IPS-20b (cell line): ENCODE measurements around the gene VAV3.
"Not testable (repeated sequence)": the region's sequence is repeated elsewhere in the genome, so short reads cannot be mapped to it uniquely, and the experiment has no call there.

Source experiments
- H3K27ac ChIP-seq: one replicate; pipeline ENCODE4 v1.5.1; 2013; ENCODE audit warnings: low read length
- H3K27me3 ChIP-seq: 2 replicates; pipeline ENCODE4 v1.6.1; 2013; ENCODE audit warnings: mild to moderate bottlenecking, low read length, inconsistent platforms; ENCODE audit not compliant: insufficient read depth
- H3K36me3 ChIP-seq: 2 replicates; pipeline ENCODE4 v1.6.1; 2013; ENCODE audit warnings: low read depth, mild to moderate bottlenecking, inconsistent platforms, low read length, moderate library complexity; ENCODE audit not compliant: insufficient read depth
- H3K4me1 ChIP-seq: 2 replicates; pipeline ENCODE4 v1.6.1; 2013; ENCODE audit warnings: mild to moderate bottlenecking, control low read depth, inconsistent platforms, low read length, moderate library complexity; ENCODE audit not compliant: insufficient read depth
- H3K4me3 ChIP-seq: 2 replicates; pipeline ENCODE4 v1.5.1; 2013; ENCODE audit warnings: mild to moderate bottlenecking, low read length, inconsistent platforms
- H3K9ac ChIP-seq: 2 replicates; pipeline ENCODE4 v1.6.1; 2013; ENCODE audit warnings: low read depth, mild to moderate bottlenecking, inconsistent platforms, low read length, moderate library complexity
- H3K9me3 ChIP-seq: 2 replicates; pipeline ENCODE4 v1.6.1; 2013; ENCODE audit warnings: mild to moderate bottlenecking, low read depth, low read length, inconsistent platforms; ENCODE audit not compliant: insufficient read depth

Gene VAV3

GRCh38 chr1:107702946-107703571 lies 261.9 kb downstream of the VAV3 start:
- no peaks in the 10 kb centered on the region for H3K9me3 ChIP-seq
- no peak overlapping the region for H3K27ac ChIP-seq
- H3K27me3 ChIP-seq: no peaks in the 10 kb centered on the region
- no peak overlapping the region for H3K4me3 ChIP-seq
- no peak overlapping the region for H3K9ac ChIP-seq
- H3K36me3 ChIP-seq: no peaks in the 10 kb centered on the region
- no peaks in the 10 kb centered on the region for H3K4me1 ChIP-seq

DNA sequence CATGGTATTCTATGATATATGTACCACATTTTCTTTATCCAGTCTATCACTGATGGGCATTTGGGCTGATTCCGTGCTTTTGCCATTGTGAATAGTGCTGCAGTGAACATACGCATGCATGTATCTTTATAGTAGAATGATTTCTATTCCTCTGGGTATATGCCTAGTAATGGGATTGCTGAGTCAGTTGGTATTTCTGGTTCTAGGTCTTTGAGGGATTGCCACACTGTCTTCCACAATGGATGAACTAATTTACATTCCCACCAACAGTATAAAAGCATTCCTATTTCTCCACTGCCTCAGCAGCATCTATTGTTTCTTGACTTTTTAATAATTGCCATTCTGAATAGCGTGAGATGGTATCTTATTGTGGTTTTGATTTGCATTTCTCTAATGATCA lies 264.3 kb downstream of the VAV3 start:
- not testable (repeated sequence) for H3K4me1 ChIP-seq, H3K9me3 ChIP-seq

GRCh38 chr1:107698161-107698560 lies 266.8 kb downstream of the VAV3 start:
- no peaks in the 10 kb centered on the region for H3K36me3 ChIP-seq
- H3K9ac ChIP-seq: no peak overlapping the region
- no peaks in the 10 kb centered on the region for H3K27me3 ChIP-seq
- no peaks in the 10 kb centered on the region for H3K9me3 ChIP-seq
- no peak overlapping the region for H3K4me3 ChIP-seq
- no peak overlapping the region for H3K27ac ChIP-seq
- H3K4me1 ChIP-seq: no peaks in the 10 kb centered on the region

More for the DNA sequence above, 264.3 kb downstream of the VAV3 start:
- H3K9ac ChIP-seq, H3K36me3 ChIP-seq, H3K4me3 ChIP-seq, H3K27ac ChIP-seq, H3K27me3 ChIP-seq: not testable (repeated sequence)

DNA sequence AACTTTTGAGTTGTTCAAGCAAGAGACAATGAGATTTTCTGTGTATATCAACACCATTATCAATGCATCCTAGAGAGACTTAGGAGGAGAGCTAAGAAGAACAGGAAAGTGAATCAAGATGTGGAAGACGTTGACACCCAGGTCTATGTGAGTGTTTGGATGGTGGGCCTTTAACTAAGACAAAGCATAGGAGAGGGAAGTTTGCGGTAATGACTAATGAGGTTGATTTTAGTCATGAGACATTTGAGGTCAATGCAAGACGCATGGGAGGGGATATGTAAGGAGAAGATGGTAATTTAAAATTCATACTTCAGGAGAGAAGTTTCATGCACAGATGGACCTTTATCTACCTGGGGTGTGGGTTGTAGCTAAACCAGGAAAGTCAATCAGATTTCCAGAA lies 269.6 kb downstream of the VAV3 start:
- H3K9ac ChIP-seq: no peak overlapping the region
- H3K9me3 ChIP-seq: no peaks in the 10 kb centered on the region
- H3K4me1 ChIP-seq: no peaks in the 10 kb centered on the region
- H3K4me3 ChIP-seq: no peak overlapping the region
- H3K27ac ChIP-seq: no peak overlapping the region
- H3K27me3 ChIP-seq: no peaks in the 10 kb centered on the region
- H3K36me3 ChIP-seq: no peaks in the 10 kb centered on the region

DNA sequence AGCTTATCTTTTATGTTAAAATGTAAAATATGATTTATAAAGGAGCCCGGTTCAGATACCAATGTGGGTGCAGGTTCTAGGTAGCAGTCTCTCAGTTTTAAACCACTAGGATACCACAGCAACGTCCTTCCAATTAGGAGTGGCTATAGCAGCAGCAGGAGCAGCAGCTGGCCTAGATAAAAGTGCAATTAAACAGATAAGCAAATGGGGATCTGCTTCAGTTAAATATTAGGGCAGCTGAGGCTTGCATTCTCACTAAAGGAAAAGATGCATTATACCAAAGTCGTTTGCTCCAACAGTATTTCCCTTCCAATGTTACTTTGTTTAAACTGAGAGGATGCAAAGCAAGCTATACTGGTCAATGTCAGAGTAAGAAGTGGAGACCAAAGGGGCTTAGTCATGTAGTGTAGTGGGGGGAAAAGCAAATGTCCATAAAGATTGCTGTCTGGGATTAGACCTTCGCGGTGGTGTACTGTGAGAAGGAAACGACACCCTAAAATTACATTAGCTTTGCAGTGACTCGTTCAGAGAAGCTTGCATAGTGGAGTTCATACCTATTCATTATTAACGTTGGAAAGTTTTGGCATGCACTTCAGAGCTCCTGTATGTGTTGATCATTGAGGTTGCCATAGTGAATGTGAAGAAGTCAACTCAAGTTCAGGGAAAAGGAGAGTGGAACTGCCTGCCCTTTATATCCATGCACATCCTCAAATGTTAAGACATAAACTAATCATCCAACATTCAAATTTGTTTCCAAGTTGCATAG lies 272.2 kb downstream of the VAV3 start:
- H3K4me1 ChIP-seq: peaks cover 6% of the 10 kb centered on the region; the same call in 1 of the 2 replicates
- H3K27me3 ChIP-seq: no peaks in the 10 kb centered on the region
- no peak overlapping the region for H3K27ac ChIP-seq
- H3K9ac ChIP-seq: no peak overlapping the region
- H3K4me3 ChIP-seq: no peak overlapping the region
- no peaks in the 10 kb centered on the region for H3K36me3 ChIP-seq
- H3K9me3 ChIP-seq: no peaks in the 10 kb centered on the region

GRCh38 chr1:107691540-107691939 lies 273.4 kb downstream of the VAV3 start:
- H3K4me1 ChIP-seq: peaks cover 6% of the 10 kb centered on the region; the same call in 1 of the 2 replicates
- H3K27ac ChIP-seq: no peak overlapping the region
- no peaks in the 10 kb centered on the region for H3K27me3 ChIP-seq
- no peaks in the 10 kb centered on the region for H3K36me3 ChIP-seq
- no peak overlapping the region for H3K9ac ChIP-seq
- H3K4me3 ChIP-seq: no peak overlapping the region
- no peaks in the 10 kb centered on the region for H3K9me3 ChIP-seq

DNA sequence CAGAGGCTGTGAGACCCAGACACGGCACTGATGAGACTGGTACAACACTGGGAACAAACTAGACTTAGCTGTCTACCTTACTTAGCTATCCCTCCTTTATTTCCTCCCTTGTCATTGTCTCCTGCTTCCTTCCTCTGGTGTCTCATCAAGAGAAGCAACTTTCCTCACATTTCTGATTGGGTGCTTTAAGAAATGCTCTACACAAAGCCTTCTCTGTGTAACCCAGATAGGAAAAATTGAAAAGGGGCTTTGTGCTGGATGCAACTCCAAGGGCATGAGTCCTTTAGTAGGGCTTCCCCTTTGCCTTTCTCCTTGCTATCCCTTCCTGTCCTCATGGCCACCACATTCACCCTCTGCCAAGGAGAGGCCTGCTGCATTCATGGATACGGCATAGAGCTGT lies 274.5 kb downstream of the VAV3 start:
- H3K4me1 ChIP-seq: peaks cover 6% of the 10 kb centered on the region; the same call in 1 of the 2 replicates
- H3K4me3 ChIP-seq: no peak overlapping the region
- no peaks in the 10 kb centered on the region for H3K36me3 ChIP-seq
- no peak overlapping the region for H3K9ac ChIP-seq
- no peak overlapping the region for H3K27ac ChIP-seq
- no peaks in the 10 kb centered on the region for H3K9me3 ChIP-seq
- no peaks in the 10 kb centered on the region for H3K27me3 ChIP-seq

DNA sequence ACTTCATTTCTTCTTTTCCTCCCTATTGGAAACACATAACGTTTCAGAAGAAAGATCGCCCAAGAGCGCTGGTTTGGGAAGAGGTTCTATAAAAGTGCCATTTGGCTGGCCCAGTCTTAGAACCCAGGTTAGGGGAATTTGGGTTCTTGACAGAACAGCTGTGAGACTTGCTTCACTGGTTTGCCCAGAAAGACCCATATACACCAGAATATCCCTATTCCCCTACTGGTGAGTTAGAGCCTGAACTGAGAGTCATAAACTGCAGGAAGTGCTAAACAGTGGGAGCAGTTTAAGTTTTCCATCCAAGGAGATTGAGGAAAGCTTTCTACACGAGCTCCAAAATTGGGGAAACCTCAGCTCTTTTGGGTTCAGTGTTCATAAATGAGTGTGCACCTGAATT lies 275.2 kb downstream of the VAV3 start:
- Histone ChIP-seq H3K9ac (no peak overlapping the region), H3K4me1 (peaks cover 6% of the 10 kb centered on the region; the same call in 1 of the 2 replicates), H3K27me3 (no peaks in the 10 kb centered on the region), H3K9me3 (no peaks in the 10 kb centered on the region), H3K27ac (no peak overlapping the region), H3K36me3 (no peaks in the 10 kb centered on the region), H3K4me3 (no peak overlapping the region)

DNA sequence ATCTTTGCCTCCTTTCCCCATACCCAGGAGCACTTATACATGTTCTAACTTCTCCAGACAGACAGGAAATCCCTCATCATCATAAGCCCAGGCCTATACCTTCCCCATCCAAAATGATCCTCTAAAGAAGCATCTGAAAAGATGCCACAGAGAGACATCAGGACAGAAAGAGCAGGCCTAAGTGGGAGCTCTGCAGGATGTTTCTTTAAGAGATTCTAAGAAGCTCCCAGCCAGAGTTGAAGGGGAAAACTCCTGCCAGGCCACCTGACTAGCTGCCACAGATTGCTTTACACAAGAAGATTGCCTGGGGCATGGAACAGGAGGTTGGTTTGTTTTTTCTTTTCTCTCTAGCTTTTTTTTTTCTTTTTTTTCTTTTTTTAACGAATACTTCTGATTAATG lies 275.8 kb downstream of the VAV3 start:
- Histone ChIP-seq H3K9me3 (no peaks in the 10 kb centered on the region), H3K27me3 (no peaks in the 10 kb centered on the region), H3K4me3 (no peak overlapping the region), H3K27ac (no peak overlapping the region), H3K4me1 (peaks cover 6% of the 10 kb centered on the region; the same call in 1 of the 2 replicates), H3K36me3 (no peaks in the 10 kb centered on the region), H3K9ac (no peak overlapping the region)

DNA sequence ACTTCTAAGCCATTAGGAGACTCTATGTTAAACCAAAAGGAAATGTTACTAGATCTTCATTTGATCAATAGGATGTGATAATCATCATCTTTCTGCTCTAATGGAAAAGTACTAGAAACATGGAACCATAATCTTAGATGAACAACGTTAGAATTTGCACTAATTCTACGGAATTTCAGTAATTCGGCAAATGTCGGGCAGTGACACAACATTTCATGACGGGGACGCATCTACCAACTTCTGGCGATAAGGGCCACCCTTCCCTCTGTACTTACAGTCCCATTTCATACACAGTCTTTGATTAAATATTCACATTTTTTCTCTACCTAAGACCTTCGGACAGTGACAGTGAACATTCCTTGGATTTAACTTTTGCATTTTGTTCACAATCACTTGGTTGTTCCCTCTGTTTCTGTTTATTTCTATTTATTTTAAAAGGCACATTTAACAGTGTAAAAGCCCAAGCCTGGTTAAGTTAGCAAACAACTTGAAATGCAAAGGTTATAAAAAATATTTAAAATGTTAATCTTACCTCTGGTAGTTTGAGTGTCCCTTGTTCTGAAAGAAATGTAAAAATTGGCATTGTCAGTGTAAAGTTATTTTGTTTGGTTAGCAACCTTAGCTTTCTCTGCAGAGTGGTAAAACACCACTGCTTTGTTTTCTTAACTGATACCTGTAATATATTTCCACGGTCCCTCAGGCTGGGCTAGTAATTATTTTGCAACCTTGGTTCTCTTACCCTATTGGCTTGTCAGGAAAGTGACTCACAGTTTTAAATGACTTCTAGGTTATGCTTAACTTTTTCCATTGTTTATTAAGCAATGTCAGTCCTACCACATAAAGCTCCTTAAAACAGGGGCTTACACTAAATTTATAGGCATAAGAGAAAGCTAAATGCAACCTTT lies 276.9 kb downstream of the VAV3 start:
- Histone ChIP-seq H3K27ac (no peak overlapping the region), H3K9ac (no peak overlapping the region), H3K36me3 (no peaks in the 10 kb centered on the region), H3K4me1 (peaks cover 8% of the 10 kb centered on the region; the same call in 1 of the 2 replicates), H3K9me3 (no peaks in the 10 kb centered on the region), H3K4me3 (no peak overlapping the region), H3K27me3 (no peaks in the 10 kb centered on the region)

DNA sequence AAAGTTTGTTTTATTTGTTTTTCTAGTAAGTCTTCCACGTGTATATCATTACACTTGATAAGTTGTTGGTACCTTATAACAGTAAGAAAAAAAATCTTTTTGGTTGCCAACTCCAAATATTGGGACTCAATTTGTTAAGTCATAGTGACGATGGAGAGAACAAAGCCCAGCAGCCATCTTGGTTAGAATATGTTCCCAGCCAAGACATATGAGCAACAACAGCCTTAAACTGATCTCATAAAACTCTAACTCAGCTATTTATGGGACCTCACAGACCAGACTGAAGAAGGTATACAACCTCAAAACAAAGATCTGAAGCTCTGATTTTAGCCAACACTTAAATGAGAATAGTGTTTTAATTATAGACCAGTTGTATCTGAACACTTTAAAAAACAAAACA lies 281.3 kb downstream of the VAV3 start:
- Histone ChIP-seq H3K27ac (no peak overlapping the region), H3K9me3 (no peaks in the 10 kb centered on the region), H3K9ac (no peak overlapping the region)

More for the DNA sequence above, 281.3 kb downstream of the VAV3 start:
- Histone ChIP-seq H3K4me3 (no peak overlapping the region), H3K36me3 (no peaks in the 10 kb centered on the region), H3K4me1 (0 out of 2 replicates have a peak, but pooled peaks cover 2% of the 10 kb centered on the region), H3K27me3 (no peaks in the 10 kb centered on the region)
